Mesenchymal stem cell (in vitro differentiated cells and primary cell): ENCODE data around the gene EXOC3L2.

Experiments
- DNase-seq: peaks from one replicate; pipeline ENCODE4 v3.0.0-alpha.2; 2013
- H2AFZ ChIP-seq: one replicate; pipeline ENCODE4 v1.6.1; 2013; ENCODE audit warnings: low read depth, mild to moderate bottlenecking, control low read depth, inconsistent platforms, low read length, moderate library complexity
- H2AK5ac ChIP-seq: 2 replicates; pipeline ENCODE4 v1.6.1; 2013; ENCODE audit warnings: low read length, moderate library complexity, mild to moderate bottlenecking, inconsistent platforms; ENCODE audit not compliant: severe bottlenecking
- H2BK120ac ChIP-seq: one replicate; pipeline ENCODE4 v1.6.1; 2013; ENCODE audit warnings: low read depth, mild to moderate bottlenecking, inconsistent platforms, low read length, moderate library complexity
- H2BK12ac ChIP-seq, 2 experiments: one replicate each; pipeline ENCODE4 v1.6.1; 2013; ENCODE audit warnings: inconsistent platforms in 2 of 2, low read length in 2 of 2, mild to moderate bottlenecking in 2 of 2, moderate library complexity in 2 of 2, control low read depth in 1 of 2
- H2BK15ac ChIP-seq: one replicate; pipeline ENCODE4 v1.6.1; 2013; ENCODE audit warnings: mild to moderate bottlenecking, low read depth, inconsistent platforms; ENCODE audit not compliant: poor library complexity, severe bottlenecking
- H2BK5ac ChIP-seq: 2 replicates; pipeline ENCODE4 v1.6.1; 2013; ENCODE audit warnings: low read depth, mild to moderate bottlenecking, low read length, control low read depth, inconsistent platforms; ENCODE audit not compliant: poor library complexity, severe bottlenecking
- H3K14ac ChIP-seq, 2 experiments: one replicate each; pipeline ENCODE4 v1.6.1; 2013; ENCODE audit warnings: inconsistent platforms in 2 of 2, low read length in 2 of 2, control low read depth in 1 of 2, mild to moderate bottlenecking in 1 of 2, moderate library complexity in 1 of 2
- H3K18ac ChIP-seq, 2 experiments: one replicate each; pipeline ENCODE4 v1.6.1; 2013; ENCODE audit warnings: inconsistent platforms in 2 of 2, low read length in 2 of 2, control low read depth in 1 of 2, low read depth in 1 of 2, mild to moderate bottlenecking in 1 of 2
- H3K23ac ChIP-seq, 2 experiments: one replicate each; pipeline ENCODE4 v1.6.1; 2013; ENCODE audit warnings: inconsistent platforms in 2 of 2, low read length in 2 of 2, mild to moderate bottlenecking in 2 of 2, moderate library complexity in 2 of 2, control low read depth in 1 of 2
- H3K27ac ChIP-seq: 2 replicates; pipeline ENCODE4 v1.5.1; 2013; ENCODE audit warnings: mild to moderate bottlenecking, moderate library complexity, low read length, control low read depth, inconsistent platforms; ENCODE audit not compliant: poor library complexity, severe bottlenecking
- H3K27me3 ChIP-seq, 2 experiments: 2 replicates each; pipeline versions ENCODE4 v1.6.1 to v1.7.0; 2013; ENCODE audit warnings: low read length in 2 of 2, mild to moderate bottlenecking in 2 of 2, moderate library complexity in 2 of 2, control low read depth in 1 of 2, inconsistent platforms in 1 of 2; ENCODE audit not compliant: control insufficient read depth in 1 of 2, insufficient read depth in 1 of 2
- H3K36me3 ChIP-seq, 2 experiments: 2 replicates each; pipeline versions ENCODE4 v1.6.1 to v1.7.0; 2013; ENCODE audit warnings: low read length in 2 of 2, control low read depth in 1 of 2, inconsistent platforms in 1 of 2, low read depth in 1 of 2, mild to moderate bottlenecking in 1 of 2; ENCODE audit not compliant: insufficient read depth in 2 of 2, control insufficient read depth in 1 of 2
- H3K4ac ChIP-seq, 2 experiments: one replicate each; pipeline ENCODE4 v1.6.1; 2013; ENCODE audit warnings: inconsistent platforms in 2 of 2, low read length in 2 of 2, mild to moderate bottlenecking in 2 of 2, moderate library complexity in 2 of 2, control low read depth in 1 of 2, low read depth in 1 of 2
- H3K4me1 ChIP-seq: 2 replicates; pipeline ENCODE4 v1.6.1; 2013; ENCODE audit warnings: low read depth, low read length, control low read depth; ENCODE audit not compliant: control insufficient read depth, insufficient read depth
- H3K4me2 ChIP-seq: 2 replicates; pipeline ENCODE4 v1.6.1; 2013; ENCODE audit warnings: low read length, mild to moderate bottlenecking, inconsistent platforms; ENCODE audit not compliant: poor library complexity, severe bottlenecking
- H3K4me3 ChIP-seq, 2 experiments: 2 replicates each; pipeline versions ENCODE4 v1.5.1 to v1.7.0; 2013; ENCODE audit warnings: low read length in 2 of 2, mild to moderate bottlenecking in 2 of 2, control low read depth in 1 of 2, low read depth in 1 of 2; ENCODE audit not compliant: insufficient read depth in 1 of 2
- H3K79me1 ChIP-seq: replicated peaks from 2 replicates; pipeline ENCODE4 v1.6.1; 2013; ENCODE audit warnings: mild to moderate bottlenecking, control low read depth, low read length, inconsistent platforms; ENCODE audit not compliant: poor library complexity, severe bottlenecking
- H3K9ac ChIP-seq: 2 replicates; pipeline ENCODE4 v1.7.0; 2013; ENCODE audit warnings: mild to moderate bottlenecking, low read length, moderate library complexity
- H3K9me3 ChIP-seq: 2 replicates; pipeline ENCODE4 v1.7.0; 2013; ENCODE audit warnings: mild to moderate bottlenecking, low read length; ENCODE audit not compliant: control insufficient read depth
- H4K8ac ChIP-seq: one replicate; pipeline ENCODE4 v1.6.1; 2013; ENCODE audit warnings: inconsistent platforms, mild to moderate bottlenecking, low read length, moderate library complexity
- H4K91ac ChIP-seq: one replicate; pipeline ENCODE4 v1.6.1; 2013; ENCODE audit warnings: mild to moderate bottlenecking, low read length, inconsistent platforms
- WGBS: methylation state at CpG from one replicate; pipeline ENCODE4 v1.1.7; 2013; ENCODE audit warnings: mixed read lengths; 5-methylcytosine and 5-hydroxymethylcytosine counted together

EXOC3L2 gene

DNA sequence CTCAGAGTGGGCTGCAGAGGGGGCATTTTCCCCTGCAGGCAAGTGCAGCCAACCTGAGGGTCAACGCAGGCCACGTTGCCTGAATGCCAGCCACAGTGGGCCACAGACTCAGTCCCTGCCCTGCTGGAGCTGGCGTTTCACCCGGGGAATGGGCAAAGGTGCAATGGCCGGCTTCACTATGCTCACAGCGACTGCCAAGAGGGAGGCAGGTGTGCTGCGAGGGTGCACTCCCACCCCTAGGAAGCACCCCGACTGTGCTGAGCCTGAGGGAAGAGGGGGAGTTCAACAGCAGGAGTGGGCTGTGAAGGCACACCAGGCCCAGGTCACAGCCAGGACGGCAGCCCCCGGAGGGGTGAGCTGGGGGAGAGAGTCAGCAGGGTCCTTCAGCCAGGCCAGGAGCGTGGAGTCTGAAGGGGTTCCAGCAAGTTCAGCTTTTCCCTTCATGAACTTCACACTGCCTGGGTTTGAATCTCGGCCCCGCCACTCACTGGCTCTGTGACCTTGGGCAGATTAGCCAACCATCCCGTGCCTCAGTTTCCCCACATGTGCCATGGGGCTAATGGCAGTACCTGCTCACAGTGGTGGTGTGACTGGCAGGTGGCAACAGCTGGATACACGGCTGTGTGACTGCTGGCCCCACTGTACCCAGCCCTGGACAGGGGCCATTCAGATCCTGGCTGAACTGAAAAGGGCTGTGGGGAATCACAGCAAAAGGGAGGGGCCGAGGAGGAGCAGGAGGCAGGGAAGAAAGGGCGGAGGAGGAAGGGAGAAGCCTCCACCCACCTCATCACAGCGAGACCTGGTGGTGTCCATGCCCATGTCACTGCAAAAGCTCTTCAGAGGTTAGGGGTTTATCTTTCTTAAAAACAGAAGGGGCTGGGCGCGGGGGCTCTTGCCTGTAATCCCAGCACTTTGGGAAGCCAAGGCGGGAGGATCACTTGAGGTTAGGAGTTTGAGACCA is 74.8 kb downstream of the EXOC3L2 start:
- Histone ChIP-seq H3K9me3 (no peaks in the 10 kb centered on the region), H2BK120ac (no peak overlapping the region), H4K8ac (no peak overlapping the region), H3K4me3 (no peak overlapping the region), H2BK15ac (no peak overlapping the region), H3K79me1 (peaks cover 11% of the 10 kb centered on the region), H3K4ac (no peak overlapping the region), H2BK5ac (no peak overlapping the region), H3K27me3 (no peaks in the 10 kb centered on the region), H3K4me2 (no peak overlapping the region), H2AFZ (no peak overlapping the region), H2AK5ac (no peak overlapping the region), H3K9ac (no peak overlapping the region), H2BK12ac (no peak overlapping the region), H3K18ac (no peak overlapping the region), H3K14ac (no peak overlapping the region), H3K36me3 (peaks cover 0 to 7% of the 10 kb centered on the region in 2 experiments), H3K4me1 (peaks cover 16% of the 10 kb centered on the region), H4K91ac (no peak overlapping the region), H3K23ac (peak overlapping the region in 1 of 2 experiments; percentile 14), H3K27ac (no peak overlapping the region)
- DNase-seq, result no peak
- 82% methylated on average over 20 of the region's 21 CpGs for WGBS

DNA sequence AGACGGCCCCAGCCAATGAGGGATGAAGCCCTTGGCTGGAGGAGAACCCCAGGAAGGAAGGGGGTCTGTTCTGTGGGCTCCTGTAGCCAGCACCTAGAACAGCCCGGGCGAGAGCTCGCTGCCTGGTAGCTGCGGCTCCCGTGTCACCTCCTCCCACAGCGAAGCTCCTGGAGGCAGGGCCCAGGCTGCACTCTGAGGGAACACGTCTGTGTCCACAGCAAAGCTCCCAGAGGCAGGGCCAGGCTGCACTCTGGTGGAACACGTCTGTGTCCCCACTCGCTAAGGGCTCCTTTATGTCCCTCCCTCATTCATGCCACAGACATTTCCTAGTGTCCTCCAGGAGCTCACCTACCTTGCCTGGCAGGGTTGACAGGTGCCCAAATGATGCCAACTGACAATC is 75.6 kb downstream of the EXOC3L2 start:
- WGBS, result 88% methylated on average over 10 of the region's 10 CpGs
- H2AK5ac ChIP-seq, result no peak overlapping the region
- no peak overlapping the region for H3K23ac ChIP-seq

DNA sequence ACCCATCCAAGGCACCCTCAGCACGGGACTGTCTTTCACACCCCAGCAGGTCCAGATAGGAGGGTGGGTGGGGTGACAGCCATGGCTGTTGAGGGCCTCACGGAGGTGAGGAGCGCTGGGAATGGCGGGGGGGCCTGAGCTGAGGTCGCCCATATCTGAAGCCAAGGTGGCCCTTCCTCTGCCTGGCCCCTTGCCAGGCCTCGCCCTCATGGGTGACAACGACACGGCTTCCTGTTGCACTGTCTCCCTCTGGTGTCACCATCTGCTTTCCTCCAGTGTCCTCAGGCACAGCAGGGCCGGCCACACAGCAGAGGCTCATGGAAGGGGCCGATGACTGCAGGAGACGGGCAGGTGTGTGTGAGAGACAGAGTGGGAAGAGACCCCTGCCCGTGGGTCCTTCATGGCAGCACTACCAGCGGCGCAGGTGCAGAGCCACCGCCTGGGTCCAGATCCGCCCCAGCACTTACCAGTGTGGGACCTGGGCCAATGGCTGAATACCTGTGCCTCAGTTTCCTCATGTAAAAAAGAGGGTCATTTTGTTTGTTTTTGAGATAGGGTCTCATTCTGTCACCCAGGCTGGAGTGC is 76.3 kb downstream of the EXOC3L2 start:
- Histone ChIP-seq H2BK12ac (no peak overlapping the region), H3K4me3 (no peak overlapping the region), H3K18ac (no peak overlapping the region), H4K91ac (no peak overlapping the region), H2BK15ac (no peak overlapping the region), H3K36me3 (peaks cover 0 to 7% of the 10 kb centered on the region in 2 experiments), H3K79me1 (peaks cover 10% of the 10 kb centered on the region), H3K4ac (no peak overlapping the region), H3K9me3 (no peaks in the 10 kb centered on the region), H3K9ac (no peak overlapping the region), H3K23ac (no peak overlapping the region), H3K4me2 (no peak overlapping the region), H3K14ac (no peak overlapping the region), H3K27ac (no peak overlapping the region), H2AK5ac (no peak overlapping the region), H3K27me3 (peaks cover under 1% of the 10 kb centered on the region in 2 experiments), H2BK5ac (no peak overlapping the region), H4K8ac (no peak overlapping the region), H2AFZ (no peak overlapping the region), H3K4me1 (peaks cover 17% of the 10 kb centered on the region), H2BK120ac (no peak overlapping the region)
- 94% methylated on average over 16 of the region's 16 CpGs for WGBS
- DNase-seq, result no peak

More for the DNA sequence above, 75.6 kb downstream of the EXOC3L2 start:
- Histone ChIP-seq H3K27me3 (no peaks in the 10 kb centered on the region), H3K9me3 (no peaks in the 10 kb centered on the region), H2BK12ac (no peak overlapping the region), H3K9ac (no peak overlapping the region), H3K4ac (no peak overlapping the region), H4K91ac (no peak overlapping the region), H3K27ac (no peak overlapping the region), H3K4me2 (no peak overlapping the region), H3K4me3 (no peak overlapping the region), H4K8ac (no peak overlapping the region), H3K18ac (no peak overlapping the region), H3K4me1 (peaks cover 20% of the 10 kb centered on the region), H3K14ac (no peak overlapping the region), H3K36me3 (peaks cover 0 to 7% of the 10 kb centered on the region in 2 experiments), H2BK15ac (no peak overlapping the region), H2BK120ac (no peak overlapping the region), H2AFZ (no peak overlapping the region), H3K79me1 (peaks cover 10% of the 10 kb centered on the region), H2BK5ac (no peak overlapping the region)
- DNase-seq, result no peak

DNA sequence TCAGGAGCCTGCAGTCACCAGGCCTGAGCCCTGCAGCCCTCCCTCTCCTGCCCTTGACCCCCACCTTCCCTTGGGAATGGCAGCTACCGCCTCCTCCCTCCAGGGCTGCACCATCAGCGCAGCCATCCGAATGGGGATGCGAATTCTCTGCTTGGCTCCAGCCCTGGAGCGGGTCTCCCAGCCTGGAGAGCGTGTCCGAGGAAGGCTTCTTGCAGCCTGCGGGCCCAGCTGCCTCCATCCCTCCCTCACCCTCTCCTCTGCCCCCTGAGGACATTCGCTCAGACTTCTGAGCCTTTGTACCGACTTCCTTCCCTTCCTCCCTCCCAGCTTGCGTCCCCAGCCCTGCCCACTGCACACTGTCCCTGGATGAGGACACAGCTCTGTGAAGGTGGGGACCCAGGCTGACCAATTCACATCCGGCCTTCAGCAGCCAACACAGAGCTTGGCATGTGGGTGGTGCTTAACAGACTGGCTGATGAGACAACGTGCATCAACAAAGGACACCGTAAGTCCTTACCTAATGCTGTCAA is 78.4 kb downstream of the EXOC3L2 start:
- H3K4me2 ChIP-seq, result no peak overlapping the region
- H3K9me3 ChIP-seq, result no peaks in the 10 kb centered on the region
- no peak overlapping the region for H2BK12ac ChIP-seq
- no peak overlapping the region for H3K27ac ChIP-seq
- no peak overlapping the region for H3K4ac ChIP-seq
- DNase-seq, result no peak
- H3K27me3 ChIP-seq, result peaks cover 14% of the 10 kb centered on the region in 2 experiments
- no peak overlapping the region for H3K14ac ChIP-seq
- peaks cover 0 to 7% of the 10 kb centered on the region in 2 experiments for H3K36me3 ChIP-seq
- no peak overlapping the region for H3K9ac ChIP-seq
- no peak overlapping the region for H3K18ac ChIP-seq
- H2BK120ac ChIP-seq, result no peak overlapping the region
- no peak overlapping the region for H4K8ac ChIP-seq
- peaks cover 6% of the 10 kb centered on the region for H3K79me1 ChIP-seq
- H4K91ac ChIP-seq, result no peak overlapping the region
- no peak overlapping the region for H3K4me3 ChIP-seq
- 60% methylated on average over 14 of the region's 14 CpGs for WGBS
- no peak overlapping the region for H3K23ac ChIP-seq
- H2AK5ac ChIP-seq, result no peak overlapping the region
- peaks cover 13% of the 10 kb centered on the region for H3K4me1 ChIP-seq
- no peak overlapping the region for H2AFZ ChIP-seq
- H2BK5ac ChIP-seq, result no peak overlapping the region
- H2BK15ac ChIP-seq, result no peak overlapping the region
